NCI-H2227 (cell line): ENCODE results near the gene SH3GL3.

Experiments
- DNase-seq: peaks from one replicate; lab custom pipeline; 2025; ENCODE audit not compliant: unreplicated experiment; lab: John Stamatoyannopoulos, UW

Gene SH3GL3

DNA sequence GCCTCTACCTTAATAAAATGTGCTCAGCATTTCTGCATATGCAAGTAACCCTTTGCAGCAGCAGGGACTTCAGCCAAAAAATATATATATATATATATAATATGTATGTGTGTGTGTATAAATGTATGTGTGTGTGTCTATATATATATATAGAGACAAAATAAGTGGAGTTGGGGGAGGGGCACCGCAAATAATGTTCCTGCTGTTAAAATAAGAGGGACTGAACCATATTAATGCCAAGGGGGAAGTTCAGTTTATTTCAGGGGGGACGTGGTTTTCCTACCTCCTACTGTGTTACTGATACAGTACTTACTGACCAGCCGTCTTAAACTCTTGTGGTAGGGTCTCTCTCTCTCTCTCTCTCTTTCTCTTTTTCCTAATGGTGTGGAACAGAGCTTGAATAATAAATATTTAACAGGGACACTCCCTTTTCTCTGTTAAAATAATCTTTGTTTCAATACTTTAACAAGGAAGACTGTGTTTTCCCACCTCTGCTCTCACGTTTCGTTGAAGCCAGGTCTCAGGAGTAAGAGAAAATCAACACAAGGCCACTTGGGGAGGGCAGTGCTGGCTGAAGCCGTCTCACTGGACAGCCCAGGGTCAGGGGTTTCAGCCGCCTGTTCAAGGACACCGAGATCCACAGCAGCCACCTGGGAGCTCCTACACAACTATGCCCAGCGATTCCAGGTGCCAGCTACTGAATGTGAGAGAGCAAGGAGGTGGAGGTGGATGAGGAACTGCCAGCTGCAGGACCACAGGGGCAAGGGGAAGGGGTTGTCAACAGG is 164.0 kb downstream of the SH3GL3 start:
- no peak for DNase-seq

DNA sequence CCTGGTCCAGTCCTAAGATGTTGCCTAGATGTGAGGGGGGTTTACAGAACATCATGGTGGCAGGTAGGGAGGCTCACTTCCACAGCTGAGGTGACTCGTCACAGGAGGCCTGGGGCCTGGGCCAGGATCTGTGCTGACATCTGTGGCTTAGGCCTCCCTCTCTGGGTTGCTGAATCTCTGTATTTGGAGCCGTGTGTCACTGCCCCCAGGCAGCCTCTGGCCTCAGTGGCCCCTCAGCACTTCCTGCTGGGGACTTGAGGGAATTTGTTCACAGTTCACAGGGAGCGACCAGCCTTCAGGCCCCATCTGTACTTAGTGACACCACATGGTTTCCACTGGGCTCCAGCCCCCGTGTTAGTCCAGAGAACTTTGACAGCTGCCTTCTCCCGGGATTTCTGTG is 165.1 kb downstream of the SH3GL3 start:
- no peak for DNase-seq

DNA sequence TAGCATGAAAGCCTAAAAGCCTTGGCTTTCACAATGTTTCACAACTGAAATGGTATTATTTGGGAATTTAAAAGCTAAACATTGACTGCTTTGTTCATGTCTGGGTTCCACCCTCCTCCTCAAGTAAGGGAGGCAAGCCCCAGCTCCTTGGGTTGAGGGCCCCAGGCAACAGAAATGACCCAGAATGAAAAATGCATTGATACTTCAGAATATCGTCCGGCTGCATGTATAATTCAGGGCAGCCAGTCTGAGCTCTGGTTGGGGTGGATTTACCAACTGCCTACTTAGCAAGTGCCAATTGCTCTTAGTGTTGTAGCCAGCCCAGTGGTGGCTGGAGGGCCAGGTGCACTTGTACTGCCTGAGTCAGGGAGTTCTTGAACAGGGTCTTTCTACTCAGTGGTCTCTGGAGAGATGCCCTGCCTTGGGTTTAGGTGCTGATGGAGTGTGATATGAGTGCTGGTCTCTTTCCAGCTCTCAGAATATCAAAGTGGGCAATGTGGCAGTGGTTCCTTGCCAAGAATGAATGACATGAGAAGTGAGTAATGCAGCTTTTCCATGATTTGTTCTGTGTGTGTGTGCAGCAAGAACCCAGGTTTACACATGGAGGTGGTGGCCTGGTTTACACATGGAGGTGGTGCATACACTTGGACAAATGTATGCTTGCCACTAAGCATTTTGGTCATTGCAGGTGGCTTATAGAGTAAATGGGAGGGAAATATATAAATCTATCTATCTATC is 165.9 kb downstream of the SH3GL3 start:
- DNase-seq: no peak

DNA sequence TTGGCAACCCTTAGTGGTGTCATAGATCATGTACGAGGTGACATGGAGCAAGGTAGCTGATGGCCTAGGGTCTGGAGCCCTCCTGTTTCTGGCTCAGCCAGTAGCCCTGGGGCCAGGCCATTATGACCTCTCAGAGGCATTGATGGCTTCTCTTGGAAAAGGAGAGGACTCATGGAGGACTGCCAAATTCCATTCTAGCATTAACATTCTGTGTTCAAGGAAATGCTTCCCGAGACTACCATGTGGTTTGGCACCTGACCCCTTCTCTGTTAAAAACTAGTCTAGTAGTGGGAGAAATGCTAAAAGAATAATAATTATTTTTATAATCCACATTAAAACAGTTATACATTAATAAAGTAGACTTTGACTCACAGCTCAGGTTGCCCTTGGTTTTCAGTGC is 166.6 kb downstream of the SH3GL3 start:
- DNase-seq: no peak

DNA sequence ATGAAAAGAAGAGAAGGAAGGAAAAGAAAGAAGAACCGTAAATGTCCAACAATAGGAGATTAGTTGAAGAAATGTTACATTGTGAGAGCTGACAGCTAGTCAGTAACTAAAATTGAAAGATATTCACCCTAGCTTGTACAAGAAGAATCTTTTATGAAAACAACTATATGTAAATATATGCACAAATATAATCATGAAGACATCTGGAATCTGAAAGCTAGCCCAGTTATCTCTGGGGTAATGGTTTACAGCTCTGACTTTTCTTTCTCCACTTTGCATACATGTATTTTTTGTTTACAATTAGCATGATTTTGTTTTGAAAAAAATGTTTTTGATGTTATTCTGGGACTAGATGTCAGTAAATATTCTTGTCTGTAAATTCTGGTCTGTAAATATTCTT is 169.7 kb downstream of the SH3GL3 start:
- no peak for DNase-seq

DNA sequence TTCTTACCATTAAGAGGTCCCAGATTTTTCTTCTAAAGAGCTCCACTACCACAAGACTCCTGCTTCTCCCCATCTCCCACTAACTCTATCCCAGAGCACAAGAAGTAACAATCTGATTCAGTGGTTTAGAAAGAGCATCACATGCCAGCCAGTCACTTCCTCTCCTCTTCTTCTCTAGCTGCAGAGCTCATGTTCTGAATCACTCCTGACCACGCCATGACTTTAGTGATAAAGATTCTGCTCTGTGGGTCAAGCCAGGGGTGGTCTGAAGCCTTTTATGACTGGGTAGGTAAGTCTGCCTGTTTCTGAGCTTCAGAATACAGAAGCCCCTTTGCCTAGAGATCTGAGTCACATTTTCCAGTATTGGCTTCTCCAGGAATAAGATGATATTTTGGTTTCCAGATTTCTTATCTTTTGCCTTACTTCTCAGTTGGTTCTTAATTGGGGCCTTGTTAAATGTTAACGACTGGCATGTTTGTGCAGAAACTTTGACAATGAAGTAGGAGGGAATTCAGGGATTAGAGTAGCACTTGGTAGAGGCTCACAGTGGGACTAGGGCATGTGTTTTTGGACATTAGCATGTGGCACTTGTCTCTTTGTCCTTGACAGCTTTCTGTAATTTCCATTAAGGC is 179.1 kb downstream of the SH3GL3 start:
- no peak for DNase-seq

DNA sequence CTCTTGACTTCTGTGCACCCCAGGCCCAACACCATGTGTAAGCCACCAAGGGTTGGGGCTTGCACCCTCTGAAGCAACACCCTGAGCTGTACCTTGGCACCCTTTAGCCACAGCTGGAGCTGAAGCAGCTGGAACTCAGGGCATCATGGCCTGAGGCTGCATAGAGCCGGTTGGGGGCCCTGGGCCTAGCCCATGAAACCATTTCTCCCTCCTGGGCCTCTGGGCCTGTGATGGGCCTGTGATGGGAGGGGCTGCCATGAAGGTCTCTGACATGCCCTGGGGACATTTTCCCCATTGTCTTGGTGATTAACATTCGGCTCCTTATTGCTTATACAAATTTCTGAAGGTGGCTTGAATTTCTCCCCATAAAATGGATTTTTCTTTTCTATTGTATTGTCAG is 184.4 kb downstream of the SH3GL3 start:
- DNase-seq: no peak

DNA sequence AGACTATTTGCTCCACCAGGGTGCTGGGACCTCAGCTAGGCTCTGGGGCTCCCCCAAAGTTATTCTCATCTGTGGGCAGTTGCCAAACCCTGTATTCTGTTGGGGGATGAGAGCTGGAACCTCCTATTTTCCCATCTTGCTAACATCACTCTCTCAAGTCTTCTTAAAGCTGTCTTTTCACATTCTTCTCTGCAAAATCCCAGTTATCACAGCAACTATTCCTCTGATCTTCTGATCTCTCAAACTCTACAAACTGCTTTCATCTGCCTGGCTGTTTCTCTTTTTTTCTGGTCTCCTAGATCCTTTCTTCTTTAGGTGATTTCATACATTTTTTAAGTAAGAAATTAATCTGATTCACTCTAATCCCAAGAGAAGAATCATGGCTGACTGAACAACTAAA is 196.1 kb downstream of the SH3GL3 start:
- DNase-seq: no peak

DNA sequence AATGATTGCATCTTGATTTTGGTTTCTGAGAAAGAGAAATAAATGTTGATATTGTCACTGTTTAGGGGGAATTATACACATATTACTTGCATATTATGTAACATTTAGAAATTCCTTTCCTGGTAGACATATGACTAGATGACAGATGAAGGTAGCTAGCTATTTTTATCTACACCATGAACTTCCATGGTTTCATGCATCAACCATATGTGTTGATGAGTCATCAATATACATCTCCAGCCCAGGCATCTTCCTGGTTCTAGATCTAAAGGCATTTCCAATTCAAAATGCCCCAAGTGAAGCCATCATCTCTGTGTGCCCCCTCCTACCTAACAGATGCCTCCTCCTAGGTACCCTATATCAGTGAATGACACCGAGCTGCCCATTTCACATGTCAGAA is 197.3 kb downstream of the SH3GL3 start:
- no peak for DNase-seq

DNA sequence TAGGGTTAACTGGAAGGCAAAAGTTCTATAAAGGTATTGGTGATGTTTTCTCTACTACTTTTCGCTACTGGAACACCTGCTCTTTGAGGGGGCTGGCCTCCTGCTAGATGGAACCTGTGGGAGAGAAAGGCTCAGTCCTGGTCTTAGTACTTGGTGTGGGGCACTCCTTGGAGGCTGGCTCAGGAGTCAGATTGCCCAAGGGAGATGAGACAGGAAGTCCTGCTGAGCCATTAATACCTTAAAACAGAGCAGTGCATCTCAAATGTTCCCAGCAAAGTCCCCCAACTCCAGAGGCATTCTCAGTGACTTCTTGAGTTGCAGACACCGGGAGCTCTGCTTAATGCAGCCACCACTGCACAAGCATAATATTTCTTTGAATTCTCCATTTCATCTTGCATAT is 203.7 kb downstream of the SH3GL3 start:
- DNase-seq: no peak

DNA sequence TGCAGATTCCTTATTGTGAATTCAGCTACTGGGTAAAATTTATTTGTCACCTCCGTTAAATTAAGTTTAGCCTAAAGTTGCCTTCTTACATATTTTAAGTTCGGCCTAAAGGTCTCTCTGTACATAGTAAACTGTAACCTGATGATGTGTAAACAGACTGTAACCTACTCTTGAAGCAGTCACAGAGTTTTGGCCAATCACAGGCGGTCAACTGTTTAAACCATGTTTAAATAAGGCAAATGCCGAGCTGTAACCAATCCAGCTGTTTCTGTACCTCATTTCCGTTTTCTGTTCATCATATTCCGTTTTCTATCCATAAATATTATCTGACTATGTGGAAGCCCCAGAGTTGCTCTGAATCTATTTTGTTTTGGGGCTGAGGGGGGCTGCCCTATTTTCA is 204.4 kb downstream of the SH3GL3 start:
- no peak for DNase-seq

DNA sequence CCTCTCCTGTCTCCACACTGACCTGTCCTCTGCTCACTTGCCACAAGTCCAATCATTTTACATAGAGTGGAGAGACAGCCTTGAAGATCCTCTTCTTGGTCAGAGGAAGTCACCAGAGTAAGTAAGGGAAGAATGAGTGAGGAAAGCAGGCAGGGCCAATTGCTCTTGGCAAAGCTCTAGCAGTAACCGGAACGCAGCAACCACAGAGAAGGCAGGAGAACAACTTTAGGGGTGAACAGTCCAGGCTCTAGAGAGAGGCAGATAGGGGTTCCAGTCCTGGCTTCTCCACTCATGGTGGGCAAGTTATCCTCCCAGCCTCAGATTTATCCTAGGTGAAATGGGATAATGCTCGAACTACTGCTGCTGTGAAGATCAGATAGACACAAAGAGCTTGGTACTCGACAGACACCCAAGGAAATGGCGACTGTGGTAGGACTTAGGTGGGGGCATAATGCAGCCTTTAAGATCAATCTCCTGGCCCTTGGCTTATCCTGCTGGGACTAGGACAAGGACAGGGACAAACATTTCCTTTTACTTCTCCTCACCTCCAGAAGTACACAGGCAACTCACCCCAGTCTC is 205.6 kb downstream of the SH3GL3 start:
- no peak for DNase-seq

DNA sequence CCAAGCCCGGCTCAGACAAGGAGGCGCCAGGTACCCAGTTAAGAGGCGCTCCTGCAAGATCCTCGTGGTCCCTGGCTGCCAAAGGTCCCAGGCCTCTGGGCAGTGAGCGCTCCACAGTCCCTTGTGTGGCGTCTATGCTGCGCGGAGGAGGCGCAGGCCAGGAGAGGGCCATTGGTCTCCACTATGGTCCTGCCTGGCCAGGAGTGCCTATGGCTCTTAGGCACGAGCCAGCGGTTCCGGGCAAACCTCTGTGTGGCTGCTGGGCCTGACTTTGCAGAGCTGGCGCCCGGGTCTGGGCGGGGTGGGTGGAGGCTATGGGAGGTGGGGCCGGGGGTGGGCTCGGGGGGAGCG is 206.1 kb downstream of the SH3GL3 start:
- DNase-seq: no peak

DNA sequence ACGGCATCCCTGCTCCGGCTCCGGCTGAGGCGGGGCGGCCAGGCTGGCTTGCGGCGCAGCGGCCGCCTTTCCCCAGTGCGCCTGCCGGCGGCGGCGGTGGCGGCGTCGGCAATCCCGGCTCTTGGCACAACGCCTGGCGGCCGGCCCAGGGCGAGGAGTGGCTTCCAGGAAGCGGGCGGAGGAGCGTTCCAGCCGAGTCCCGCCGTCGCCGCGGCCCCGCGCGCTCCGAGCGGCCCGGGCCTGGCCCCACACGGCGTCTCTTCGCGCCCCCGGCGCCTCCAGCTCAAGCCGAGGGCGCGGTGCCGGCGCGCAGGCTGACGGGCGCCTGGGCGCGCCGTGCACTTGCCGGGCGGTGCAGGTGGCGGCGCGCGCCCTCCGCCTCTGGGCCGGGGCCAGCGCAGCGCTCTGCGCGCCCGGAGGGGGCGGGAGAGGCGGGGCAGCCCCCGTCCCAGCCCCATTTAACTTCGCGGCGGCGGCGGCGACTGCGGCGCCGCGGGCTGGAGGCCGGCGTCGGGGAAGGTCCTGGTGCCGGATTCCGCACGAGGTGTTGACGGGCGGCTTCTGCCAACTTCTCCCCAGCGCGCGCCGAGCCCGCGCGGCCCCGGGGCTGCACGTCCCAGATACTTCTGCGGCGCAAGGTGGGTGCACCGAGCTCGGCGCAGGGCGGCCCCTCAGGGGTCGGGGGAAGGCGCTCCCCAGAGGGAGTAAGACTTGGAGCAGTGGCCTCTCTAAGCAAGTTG is 206.7 kb downstream of the SH3GL3 start, which contains the start of gene ADAMTSL3:
ADAMTSL3 (plus strand) TSS at position 485 of the 740 bp plus-strand sequence. CDS start 1,639 bp downstream, outside the sequence.
- peak; percentile 81 for DNase-seq

DNA sequence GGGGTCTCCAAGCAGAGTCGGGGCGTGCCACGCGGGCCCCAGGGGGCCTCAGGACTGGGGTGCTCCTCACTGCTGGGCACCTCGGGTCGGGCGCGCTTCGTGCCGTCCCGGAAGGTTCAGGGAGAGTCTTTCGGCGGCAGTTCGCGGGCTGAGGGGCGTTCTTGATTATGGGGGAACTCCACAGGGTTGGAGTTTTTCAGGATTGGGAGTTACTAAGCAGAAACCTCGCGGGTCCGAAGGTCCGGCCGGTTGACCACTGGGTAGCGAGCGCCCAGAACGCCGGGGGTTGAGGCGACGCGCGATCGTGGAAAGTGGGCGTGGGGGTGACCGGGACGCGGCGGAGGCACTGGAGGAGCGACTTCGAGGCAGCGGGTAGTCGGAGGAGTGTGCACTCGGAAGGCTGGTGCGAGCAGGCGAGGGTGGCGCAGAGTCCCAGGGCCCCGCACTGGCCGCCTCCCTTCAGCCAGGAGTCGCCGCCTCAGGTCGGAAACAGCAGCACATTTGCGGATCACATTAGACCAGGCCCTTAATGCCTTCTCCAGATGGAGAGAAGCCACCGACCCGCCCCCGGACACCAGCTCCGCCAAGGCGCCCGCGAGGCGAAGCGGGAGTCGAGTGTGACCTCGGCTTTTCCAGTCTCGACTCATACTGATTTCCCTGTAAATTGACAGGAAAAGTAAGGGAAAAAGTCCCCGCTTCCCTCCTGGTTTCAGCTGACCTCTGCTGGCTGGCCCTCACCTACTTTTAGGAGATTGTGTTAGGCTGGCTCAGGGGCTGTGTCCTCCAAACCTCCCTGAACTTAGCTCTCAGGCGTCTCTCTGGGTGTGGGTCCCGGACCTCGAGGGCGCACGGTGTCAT is 207.5 kb downstream of the SH3GL3 start:
- peak; percentile 10 for DNase-seq

DNA sequence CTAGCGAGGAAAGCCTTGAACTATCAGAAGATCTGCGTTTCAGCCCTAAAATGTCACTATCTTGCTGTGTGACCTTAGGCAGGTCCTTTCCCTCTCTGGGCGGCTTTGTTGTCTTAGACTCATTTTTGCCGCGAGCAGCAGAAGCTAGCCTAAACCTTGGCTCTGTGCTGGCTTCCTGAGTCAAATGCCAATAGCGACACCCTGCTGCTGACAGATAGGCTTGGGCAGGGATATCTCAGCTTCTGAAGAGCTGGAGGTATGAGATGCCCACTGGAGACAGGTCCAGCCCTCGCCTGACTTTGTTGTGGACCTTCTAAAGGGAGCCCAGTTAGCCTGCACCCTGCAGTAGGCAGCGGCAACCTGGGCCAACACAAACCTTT is 208.1 kb downstream of the SH3GL3 start:
- DNase-seq: no peak

DNA sequence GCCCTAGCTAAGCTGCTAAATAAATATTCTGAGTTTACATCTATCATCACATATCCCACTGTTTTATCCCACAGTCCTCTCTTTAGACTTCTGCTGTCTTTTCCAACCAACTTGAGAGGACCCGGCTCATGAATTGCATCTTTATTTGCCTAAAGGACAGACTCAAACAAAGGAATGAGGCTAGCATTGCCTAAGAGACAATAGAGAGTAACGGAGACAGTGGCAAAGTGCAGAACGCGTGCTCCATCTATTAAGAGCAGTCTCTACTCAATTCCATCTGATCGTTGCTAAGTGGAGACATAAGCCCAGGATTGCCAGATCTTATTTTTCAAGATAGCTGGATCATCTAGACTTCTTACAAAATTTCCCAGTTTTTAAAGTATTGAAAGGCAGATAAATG is 209.1 kb downstream of the SH3GL3 start:
- no peak for DNase-seq

DNA sequence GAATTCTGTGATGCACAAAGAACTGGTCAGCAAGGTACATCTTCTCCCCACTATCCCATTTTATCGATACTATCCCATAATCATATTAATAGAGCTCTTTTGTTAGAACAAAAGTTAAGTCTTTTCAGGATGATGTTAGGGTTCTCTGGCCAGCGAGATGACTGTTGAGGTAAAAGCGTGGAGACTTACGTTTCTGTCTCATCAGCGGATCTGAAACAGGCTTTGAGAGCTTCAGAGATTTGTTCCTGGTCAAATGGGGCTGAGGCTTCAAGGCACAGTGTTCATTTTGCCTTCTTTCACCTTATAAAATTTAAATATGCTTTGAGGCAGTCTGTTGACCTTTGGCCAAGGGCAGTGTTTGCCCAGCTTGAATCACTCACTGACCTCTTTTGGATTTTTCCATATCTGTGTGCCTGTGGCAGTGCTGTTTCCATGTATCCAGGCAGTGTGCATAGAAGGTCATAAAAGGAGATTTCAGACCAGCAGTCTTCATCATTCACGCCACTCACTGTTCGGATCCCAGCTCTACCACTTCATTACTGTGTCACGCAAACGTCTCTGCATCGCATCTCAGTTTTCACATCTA is 209.9 kb downstream of the SH3GL3 start:
- DNase-seq: no peak

DNA sequence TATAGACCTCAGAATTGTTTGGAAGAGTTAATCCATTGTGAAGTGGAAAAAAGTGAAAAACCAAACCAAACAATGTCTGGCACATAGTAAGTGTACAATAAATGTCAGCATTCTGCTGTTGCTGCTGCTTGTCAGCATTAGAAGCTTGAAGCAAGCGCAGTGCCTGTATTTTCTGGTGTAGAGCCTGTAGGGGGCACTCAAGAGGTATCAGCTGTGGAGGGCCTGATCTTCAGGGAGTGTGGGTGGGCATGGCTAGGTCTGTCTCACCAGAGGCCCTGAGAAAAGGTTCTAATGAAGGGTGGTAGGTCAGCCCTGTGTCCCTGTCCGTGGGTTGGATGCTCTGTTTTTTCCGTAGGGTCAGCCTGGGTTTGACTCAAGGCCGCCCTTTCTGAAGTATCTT is 210.4 kb downstream of the SH3GL3 start:
- no peak for DNase-seq
